ENCODE results near the gene CALD1. TPM values are rescaled to one million over a fixed set of nuclear protein-coding genes. Genes with fewer than 3 reads are reported as not detected.

CALD1 gene
- total RNA-seq, 1 experiment from 2014 or later: 107 TPM

- Histone ChIP-seq H4K20me1 (ENCODE audit: control insufficient read depth, insufficient read depth, insufficient read length) (no peaks in the 10 kb centered on the region), H3K23ac (ENCODE audit: insufficient read length, low read depth, low read length) (no peak overlapping the region), H3K79me2 (ENCODE audit: insufficient read depth, low read length) (no peaks in the 10 kb centered on the region), H4K5ac (ENCODE audit: insufficient read length, low read depth, low read length) (no peak overlapping the region), H3K4me1 (ENCODE audit: insufficient read depth, low read length) (no peaks in the 10 kb centered on the region; the same call in 1 of the 2 replicates), H2BK12ac (ENCODE audit: insufficient read length, low read depth, low read length) (no peak overlapping the region), H2BK15ac (ENCODE audit: low read depth, low read length) (no peak overlapping the region), H3K14ac (ENCODE audit: insufficient read depth, low read length) (no peak overlapping the region), H3K18ac (ENCODE audit: insufficient read length, low read depth, low read length) (no peak overlapping the region), H3K9ac (ENCODE audit: extremely low read depth, insufficient read length, low read length) (no peak overlapping the region), H3K23me2 (ENCODE audit: insufficient read length, low read depth, low read length, poor library complexity, severe bottlenecking) (no peaks in the 10 kb centered on the region), H3K9me3 (ENCODE audit: control insufficient read depth, low read depth, low read length) (no peaks in the 10 kb centered on the region), H2BK120ac (ENCODE audit: low read depth, low read length, poor library complexity, severe bottlenecking) (no peak overlapping the region), H3K4me2 (ENCODE audit: insufficient read depth, insufficient read length, low read length) (no peak overlapping the region), H3T11ph (ENCODE audit: low read length) (no peak overlapping the region), H3K79me1 (ENCODE audit: insufficient read depth, low read depth, low read length, poor library complexity, severe bottlenecking) (no peaks in the 10 kb centered on the region), H3K27me3 (ENCODE audit: insufficient read depth, low read length) (no peaks in the 10 kb centered on the region), H4K8ac (replicated peaks; ENCODE audit: insufficient read length, low read depth, low read length) (no peak overlapping the region), H2BK5ac (ENCODE audit: insufficient read length, low read length) (no peak overlapping the region), H3K4ac (ENCODE audit: low read depth, low read length) (no peak overlapping the region), H2BK20ac (ENCODE audit: low read depth, low read length, poor library complexity, severe bottlenecking) (no peak overlapping the region), H2AFZ (ENCODE audit: low read length) (no peak overlapping the region), H3K56ac (ENCODE audit: insufficient read length, low read depth, low read length) (no peak overlapping the region), H2AK5ac (ENCODE audit: insufficient read length, low read length) (no peak overlapping the region), H3K27ac (ENCODE audit: insufficient read length, low read depth, low read length) (no peak overlapping the region), H4K91ac (ENCODE audit: insufficient read length, low read depth, low read length) (no peak overlapping the region)
- H3K27me3 Mint-ChIP-seq (ENCODE audit: low read depth): no peaks in the 10 kb centered on the region
- no CpG with 5 or more reads among the region's 2 CpGs for WGBS (ENCODE audit: extremely low coverage, insufficient read length, low lambda C conversion rate)
- DNase-seq: no peak
- H3K4me1 Mint-ChIP-seq: peaks cover 3 to 4% of the 10 kb centered on the region in 2 experiments; a peak in 1 of 4 replicates
- peaks cover 0 to 18% (median 2%) of the 10 kb centered on the region in 3 experiments; a peak in 3 of 7 replicates for H3K36me3 Mint-ChIP-seq (ENCODE audit: insufficient read depth in 1 of 3, low read depth in 3 of 3)
- H3K27ac Mint-ChIP-seq: peak overlapping the region in 1 of 3 experiments; percentile 44; a peak in 1 of 7 replicates
- no peaks in the 10 kb centered on the region for H3K9me3 Mint-ChIP-seq
- no peak for TF ChIP-seq CTCF (conservative IDR thresholded peaks at IDR 0.05)
- H3K4me3 Mint-ChIP-seq: no peak overlapping the region
Measured at GRCh38 chr7:134996097-134996550, 216.7 kb downstream of the CALD1 start.

Data from H9 (cell line).